Measurements from ENCODE around the gene PPM1A. TPM values are rescaled to one million over a fixed set of nuclear protein-coding genes. Genes with fewer than 3 reads are reported as not detected.

Gene PPM1A
- total and polyA plus RNA-seq, 2 of the 13 experiments (the other 11 are each of a cell fraction or from before 2014, with no cell fraction given): 23.3 to 29.8 TPM

DNA sequence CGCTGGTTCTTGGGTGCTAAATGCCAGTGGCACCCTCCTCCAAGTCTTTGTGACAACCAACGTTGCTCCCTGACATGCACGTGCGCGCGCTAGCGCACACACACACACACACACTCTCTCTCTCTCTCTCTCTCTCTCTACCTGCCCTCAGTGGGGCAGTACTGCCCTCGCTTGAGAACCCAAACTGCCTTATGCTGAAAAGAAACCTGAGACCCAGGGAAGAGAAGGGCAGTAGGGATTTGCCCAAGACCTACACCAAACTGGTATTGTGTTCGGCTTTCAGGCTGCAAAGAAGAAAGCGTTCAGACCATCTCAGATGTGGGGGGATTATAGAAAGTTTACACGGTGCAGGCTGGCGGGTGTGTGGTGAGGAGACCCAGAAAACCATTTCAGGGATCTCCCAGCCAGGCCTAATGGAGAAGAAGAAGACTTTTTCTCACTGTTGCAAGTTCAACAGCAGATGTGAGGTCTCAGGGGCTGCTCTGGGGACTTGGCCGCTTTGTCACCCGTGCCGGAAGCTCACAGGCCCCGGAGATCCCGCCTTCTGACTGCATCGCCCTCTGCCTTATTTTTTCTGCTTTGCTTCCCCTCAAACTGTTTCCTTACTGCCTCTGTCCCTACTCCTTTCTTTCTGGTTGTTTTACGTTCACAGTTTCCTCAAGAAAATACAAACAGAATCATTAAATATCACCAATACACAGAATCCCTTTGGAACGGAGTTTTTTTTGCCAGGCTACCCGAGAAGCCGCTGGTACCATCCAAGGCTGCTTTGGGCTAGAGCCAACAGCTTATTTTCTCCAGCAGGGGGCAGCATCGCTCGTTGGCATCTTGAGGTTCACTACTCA, 82.4 kb downstream of the PPM1A start (continued):
- peak; percentile 56; the same call in 1 of the 2 replicates for TF ChIP-seq ZNF749 (CRISPR knock-in tag; IDR thresholded peaks at IDR 0.05; ENCODE audit: borderline replicate concordance)
- peak; percentile 15; the same call in 1 of the 2 replicates for TF ChIP-seq TFDP2 (CRISPR knock-in tag; IDR thresholded peaks at IDR 0.05)
- TF ChIP-seq ZNF207 (IDR thresholded peaks at IDR 0.05; ENCODE audit: borderline replicate concordance): no peak
- peak; percentile 54; the same call in 1 of the 2 replicates for TF ChIP-seq SMC3 (IDR thresholded peaks at IDR 0.05; ENCODE audit: low read length)

GRCh38 chr14:60332046-60332399, 83.0 kb downstream of the PPM1A start:
- Histone ChIP-seq H2AFZ (ENCODE audit: low read length) (no peak overlapping the region), H3K9me3 (ENCODE audit: low read length) (no peaks in the 10 kb centered on the region), H3K4me2 (ENCODE audit: low read depth, low read length) (peak overlapping the region; percentile 95), H3K27ac (ENCODE audit: extremely low read length, insufficient read depth, low read length) (no peak overlapping the region), H3K36me3 (replicated peaks in 1 of 2; ENCODE audit: control insufficient read depth in 1 of 2, insufficient read depth in 2 of 2, low read length in 2 of 2) (no peaks in the 10 kb centered on the region), H3K27me3 (ENCODE audit: control insufficient read depth in 1 of 2, insufficient read depth in 2 of 2, low read length in 2 of 2) (no peaks in the 10 kb centered on the region; a peak in 1 of 5 replicates), H3K4me3 (replicated peaks in 1 of 3; ENCODE audit: insufficient read depth in 1 of 3, low read depth in 2 of 3, low read length in 3 of 3) (0 out of 6 replicates have a peak overlapping the region, but pooled peaks of 1 of the 3 experiments have one; percentile 72), H3K79me2 (ENCODE audit: insufficient read depth, low read length) (no peaks in the 10 kb centered on the region), H3K9ac (ENCODE audit: insufficient read depth, low read depth, low read length) (no peak overlapping the region), H3K4me1 (ENCODE audit: insufficient read depth, low read length) (0 out of 2 replicates have a peak, but pooled peaks cover 8% of the 10 kb centered on the region), H4K20me1 (ENCODE audit: insufficient read depth, low read length) (no peaks in the 10 kb centered on the region)
- ChIA-PET POLR2A (interaction anchor here (1.6 kb wide), 1 partner anchor 83 kb away, joined by 5 read pairs; the partner anchor contains the start of gene PPM1A), CTCF (ENCODE audit: low intra/inter-chr PET ratio, low total read pairs) (interaction anchor here (1.0 to 1.5 kb wide), 2 partner anchors 66 to 230 kb away, joined by 3 to 6 read pairs; no protein-coding TSS in a partner anchor)
- 0% methylated on average over 2 of the region's 2 CpGs for WGBS (ENCODE audit: low lambda C conversion rate)
- BruUV-seq (replicated peaks): no TSS peak
- in situ Hi-C loops (cut with HindIII; ENCODE audit: extremely low pct_ligation_motif_present, low pct_unique_long_range_greater_than_20kb) (no loop called here), intact Hi-C loops (cut with micrococcal nuclease; ENCODE audit: unreplicated experiment) (loop anchor here (5.0 kb wide), 1 partner anchor 230 kb away; no protein-coding TSS in a partner anchor)
- no peak for ATAC-seq
- no peak for DNase-seq (ENCODE audit: low spot score)
- FAIRE-seq: no peak
- TF ChIP-seq, protein P1, sequence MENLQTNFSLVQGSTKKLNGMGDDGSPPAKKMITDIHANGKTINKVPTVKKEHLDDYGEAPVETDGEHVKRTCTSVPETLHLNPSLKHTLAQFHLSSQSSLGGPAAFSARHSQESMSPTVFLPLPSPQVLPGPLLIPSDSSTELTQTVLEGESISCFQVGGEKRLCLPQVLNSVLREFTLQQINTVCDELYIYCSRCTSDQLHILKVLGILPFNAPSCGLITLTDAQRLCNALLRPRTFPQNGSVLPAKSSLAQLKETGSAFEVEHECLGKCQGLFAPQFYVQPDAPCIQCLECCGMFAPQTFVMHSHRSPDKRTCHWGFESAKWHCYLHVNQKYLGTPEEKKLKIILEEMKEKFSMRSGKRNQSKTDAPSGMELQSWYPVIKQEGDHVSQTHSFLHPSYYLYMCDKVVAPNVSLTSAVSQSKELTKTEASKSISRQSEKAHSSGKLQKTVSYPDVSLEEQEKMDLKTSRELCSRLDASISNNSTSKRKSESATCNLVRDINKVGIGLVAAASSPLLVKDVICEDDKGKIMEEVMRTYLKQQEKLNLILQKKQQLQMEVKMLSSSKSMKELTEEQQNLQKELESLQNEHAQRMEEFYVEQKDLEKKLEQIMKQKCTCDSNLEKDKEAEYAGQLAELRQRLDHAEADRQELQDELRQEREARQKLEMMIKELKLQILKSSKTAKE (CRISPR knock-in tag; IDR thresholded peaks at IDR 0.05; ENCODE audit: borderline replicate concordance): no peak
- TF ChIP-seq ZFP82 (CRISPR knock-in tag; IDR thresholded peaks at IDR 0.05; ENCODE audit: borderline replicate concordance): no peak
- no peak for TF ChIP-seq KDM6A (CRISPR knock-in tag; IDR thresholded peaks at IDR 0.05; ENCODE audit: low read depth)
- no peak for TF ChIP-seq HDAC6 (IDR thresholded peaks at IDR 0.05; ENCODE audit: low read depth, low read length)
- TF ChIP-seq AGO2 (optimal IDR thresholded peaks at IDR 0.05; ENCODE audit: low read depth, low read length): no peak
- 0 out of 2 replicates have a peak, but pooled peaks have one; percentile 44 for TF ChIP-seq RCOR2 (CRISPR knock-in tag; IDR thresholded peaks at IDR 0.05)
- no peak for TF ChIP-seq PLRG1 (conservative IDR thresholded peaks at IDR 0.05)
- TF ChIP-seq, protein P2, sequence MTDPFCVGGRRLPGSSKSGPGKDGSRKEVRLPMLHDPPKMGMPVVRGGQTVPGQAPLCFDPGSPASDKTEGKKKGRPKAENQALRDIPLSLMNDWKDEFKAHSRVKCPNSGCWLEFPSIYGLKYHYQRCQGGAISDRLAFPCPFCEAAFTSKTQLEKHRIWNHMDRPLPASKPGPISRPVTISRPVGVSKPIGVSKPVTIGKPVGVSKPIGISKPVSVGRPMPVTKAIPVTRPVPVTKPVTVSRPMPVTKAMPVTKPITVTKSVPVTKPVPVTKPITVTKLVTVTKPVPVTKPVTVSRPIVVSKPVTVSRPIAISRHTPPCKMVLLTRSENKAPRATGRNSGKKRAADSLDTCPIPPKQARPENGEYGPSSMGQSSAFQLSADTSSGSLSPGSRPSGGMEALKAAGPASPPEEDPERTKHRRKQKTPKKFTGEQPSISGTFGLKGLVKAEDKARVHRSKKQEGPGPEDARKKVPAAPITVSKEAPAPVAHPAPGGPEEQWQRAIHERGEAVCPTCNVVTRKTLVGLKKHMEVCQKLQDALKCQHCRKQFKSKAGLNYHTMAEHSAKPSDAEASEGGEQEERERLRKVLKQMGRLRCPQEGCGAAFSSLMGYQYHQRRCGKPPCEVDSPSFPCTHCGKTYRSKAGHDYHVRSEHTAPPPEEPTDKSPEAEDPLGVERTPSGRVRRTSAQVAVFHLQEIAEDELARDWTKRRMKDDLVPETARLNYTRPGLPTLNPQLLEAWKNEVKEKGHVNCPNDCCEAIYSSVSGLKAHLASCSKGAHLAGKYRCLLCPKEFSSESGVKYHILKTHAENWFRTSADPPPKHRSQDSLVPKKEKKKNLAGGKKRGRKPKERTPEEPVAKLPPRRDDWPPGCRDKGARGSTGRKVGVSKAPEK (CRISPR knock-in tag; IDR thresholded peaks at IDR 0.05; ENCODE audit: borderline replicate concordance): no peak
- TF ChIP-seq SIX1 (CRISPR knock-in tag; IDR thresholded peaks at IDR 0.05; ENCODE audit: borderline replicate concordance): no peak
- no peak for TF ChIP-seq ISL2 (CRISPR knock-in tag; IDR thresholded peaks at IDR 0.05)
- TF ChIP-seq ASH2L (IDR thresholded peaks at IDR 0.05; ENCODE audit: insufficient read length, low read depth, low read length): no peak
- TF ChIP-seq LCORL (IDR thresholded peaks at IDR 0.05): no peak
- no peak for TF ChIP-seq LCORL (CRISPR knock-in tag; IDR thresholded peaks at IDR 0.05)
